Measurements from ENCODE around the gene WDR20. TPM values are rescaled to one million over a fixed set of nuclear protein-coding genes. Genes with fewer than 3 reads are reported as not detected.

The WDR20 gene
- total and polyA plus RNA-seq, 10 of the 15 experiments (the other 5 are each of a cell fraction or from before 2014, with no cell fraction given) = 9.1 to 25.9 (median 18.4) TPM

- ChIA-PET POLR2A (interaction anchor here (0.6 kb wide), 1 partner anchor 44 kb away, joined by 6 read pairs; no protein-coding TSS in a partner anchor), RAD21 (ENCODE audit: unreplicated experiment) (no interaction called here), SMC1A (ENCODE audit: uncharacterized antibody, unreplicated experiment) (no interaction called here), CTCF (interaction anchor here (0.7 kb wide), 1 partner anchor 9 kb away, joined by 3 read pairs; no protein-coding TSS in a partner anchor)
- peaks cover 10% of the 10 kb centered on the region for H3K4me1 ChIP-seq (ENCODE audit: control insufficient read depth, insufficient read depth, low read length)
- intact Hi-C loops (cut with micrococcal nuclease; ENCODE audit: unreplicated experiment) = no loop called here
- no peak overlapping the region for H3K4me3 ChIP-seq
- ATAC-seq = no peak
- no peak overlapping the region for H3K27ac ChIP-seq (ENCODE audit: control insufficient read depth, insufficient read depth)
- H3K36me3 ChIP-seq (ENCODE audit: control insufficient read depth in 2 of 2, insufficient read depth in 2 of 2, low read length in 1 of 2) = peaks cover 0 to 3% of the 10 kb centered on the region in 2 experiments; a peak in 3 of 4 replicates
- in situ Hi-C loops (cut with MboI) = no loop called here
- WGBS (ENCODE audit: insufficient coverage, insufficient replicate concordance, low lambda C conversion rate, missing lambda C conversion rate) = 95% methylated on average over 12 of the region's 12 CpGs
- DNase-seq (ENCODE audit: low read depth, low spot score) = no peak
- no peak overlapping the region for H3K9ac ChIP-seq (ENCODE audit: control insufficient read depth, insufficient read depth, low read length)
- H3K27me3 ChIP-seq (replicated peaks in 1 of 2; ENCODE audit: control insufficient read depth in 2 of 2, insufficient read depth in 2 of 2, low read length in 1 of 2) = no peaks in the 10 kb centered on the region
- H2AFZ ChIP-seq (ENCODE audit: control insufficient read depth, low read depth, low read length) = no peak overlapping the region
- H3K4me2 ChIP-seq (ENCODE audit: control insufficient read depth, insufficient read depth) = no peak overlapping the region
- no peaks in the 10 kb centered on the region for H3K9me3 ChIP-seq (replicated peaks; ENCODE audit: control insufficient read depth, insufficient read depth, low read length)
- H3K79me2 ChIP-seq (ENCODE audit: control insufficient read depth, insufficient read depth, low read length) = no peaks in the 10 kb centered on the region
- FAIRE-seq = no peak
- no peaks in the 10 kb centered on the region for H4K20me1 ChIP-seq (ENCODE audit: control insufficient read depth, insufficient read depth)
- no TSS peak for BruUV-seq (replicated peaks)
- no peak for TF ChIP-seq SRF (IDR thresholded peaks at IDR 0.05; ENCODE audit: low read depth in 2 of 2, low read length in 2 of 2)
- no peak for TF ChIP-seq MXI1 (IDR thresholded peaks at IDR 0.05; ENCODE audit: low read depth, low read length)
- TF ChIP-seq HDAC2 (IDR thresholded peaks at IDR 0.05) = no peak
- no peak for TF ChIP-seq NFIC (IDR thresholded peaks at IDR 0.05; ENCODE audit: low read depth, low read length)
- no peak for TF ChIP-seq GATAD2B (conservative IDR thresholded peaks at IDR 0.05; ENCODE audit: low read depth)
- TF ChIP-seq SP1 (IDR thresholded peaks at IDR 0.05; ENCODE audit: low read depth, low read length) = no peak
- TF ChIP-seq ZBTB11 (CRISPR knock-in tag; IDR thresholded peaks at IDR 0.05) = no peak
- no peak for TF ChIP-seq CTCF (IDR thresholded peaks at IDR 0.05 in 2 of 3, conservative IDR thresholded peaks at IDR 0.05 in 1 of 3; ENCODE audit: control insufficient read depth in 2 of 3, extremely low read depth in 1 of 3, insufficient read depth in 1 of 3, low read depth in 3 of 3, low read length in 3 of 3)
- no peak for TF ChIP-seq PBX3 (IDR thresholded peaks at IDR 0.05; ENCODE audit: insufficient replicate concordance, low read depth, low read length)
- no peak for TF ChIP-seq SREBF2 (IDR thresholded peaks at IDR 0.05; ENCODE audit: low read length)
- TF ChIP-seq SMAD5 (IDR thresholded peaks at IDR 0.05; ENCODE audit: low read depth) = no peak
- TF ChIP-seq WRNIP1 (IDR thresholded peaks at IDR 0.05; ENCODE audit: borderline replicate concordance, low read depth, low read length) = no peak
- no peak for TF ChIP-seq ZBED1 (IDR thresholded peaks at IDR 0.05; ENCODE audit: borderline replicate concordance)
- no peak for TF ChIP-seq ZBTB40 (IDR thresholded peaks at IDR 0.05; ENCODE audit: borderline replicate concordance)
- no peak for TF ChIP-seq POLR2AphosphoS5 (IDR thresholded peaks at IDR 0.05; ENCODE audit: low read length)
Observed at GRCh38 chr14:102215071-102215470, 75.4 kb downstream of the WDR20 start.

All from GM12878 (cell line).